ENCODE results near the gene TMPRSS6. TPM values are rescaled to one million over a fixed set of nuclear protein-coding genes. Genes with fewer than 3 reads are reported as not detected.

Gene TMPRSS6
- total and polyA plus RNA-seq, 2 of the 13 experiments (the other 11 are each of a cell fraction or from before 2014, with no cell fraction given): 4.2 to 4.8 TPM

- TF ChIP-seq BORCS8-MEF2B (CRISPR knock-in tag; IDR thresholded peaks at IDR 0.05) (no peak), RNF219 (CRISPR knock-in tag; IDR thresholded peaks at IDR 0.05) (no peak), ZNF776 (CRISPR knock-in tag; IDR thresholded peaks at IDR 0.05) (no peak), TEAD3 (CRISPR knock-in tag; optimal IDR thresholded peaks at IDR 0.05; ENCODE audit: borderline replicate concordance) (no peak), ZBTB46 (CRISPR knock-in tag; IDR thresholded peaks at IDR 0.05; ENCODE audit: borderline replicate concordance) (no peak), BHLHE40 (IDR thresholded peaks at IDR 0.05; ENCODE audit: low read length) (no peak), FOXP1 (IDR thresholded peaks at IDR 0.05) (no peak), FOXP1 (CRISPR knock-in tag; IDR thresholded peaks at IDR 0.05) (0 out of 2 replicates have a peak, but pooled peaks have one; percentile 11), ZNF562 (CRISPR knock-in tag; IDR thresholded peaks at IDR 0.05; ENCODE audit: borderline replicate concordance) (no peak), ZBTB38 (CRISPR knock-in tag; IDR thresholded peaks at IDR 0.05) (no peak), TP53 (CRISPR knock-in tag; conservative IDR thresholded peaks at IDR 0.05) (no peak), ZFX (CRISPR knock-in tag; IDR thresholded peaks at IDR 0.05; ENCODE audit: low read depth) (peak; percentile 34; the same call in 1 of the 2 replicates), SMARCC2 (IDR thresholded peaks at IDR 0.05) (no peak), HNF1B (CRISPR knock-in tag; IDR thresholded peaks at IDR 0.05) (no peak), SP1 (IDR thresholded peaks at IDR 0.05) (no peak), SP1 (CRISPR knock-in tag; IDR thresholded peaks at IDR 0.05) (no peak), ATM (IDR thresholded peaks at IDR 0.05; ENCODE audit: borderline replicate concordance) (no peak), E2F2 (CRISPR knock-in tag; IDR thresholded peaks at IDR 0.05; ENCODE audit: borderline replicate concordance) (no peak), DNMT3B (CRISPR knock-in tag; conservative IDR thresholded peaks at IDR 0.05) (no peak), MXD1 (CRISPR knock-in tag; IDR thresholded peaks at IDR 0.05) (0 out of 2 replicates have a peak, but pooled peaks have one; percentile 11), IRF1 (CRISPR knock-in tag; IDR thresholded peaks at IDR 0.05; ENCODE audit: low read depth) (no peak), ZBTB25 (CRISPR knock-in tag; IDR thresholded peaks at IDR 0.05) (no peak)
Observed at GRCh38 chr22:37107816-37108621, 1.5 kb downstream of the TMPRSS6 start (continued).
